ENCODE measurements around the gene RNF217.

DNA sequence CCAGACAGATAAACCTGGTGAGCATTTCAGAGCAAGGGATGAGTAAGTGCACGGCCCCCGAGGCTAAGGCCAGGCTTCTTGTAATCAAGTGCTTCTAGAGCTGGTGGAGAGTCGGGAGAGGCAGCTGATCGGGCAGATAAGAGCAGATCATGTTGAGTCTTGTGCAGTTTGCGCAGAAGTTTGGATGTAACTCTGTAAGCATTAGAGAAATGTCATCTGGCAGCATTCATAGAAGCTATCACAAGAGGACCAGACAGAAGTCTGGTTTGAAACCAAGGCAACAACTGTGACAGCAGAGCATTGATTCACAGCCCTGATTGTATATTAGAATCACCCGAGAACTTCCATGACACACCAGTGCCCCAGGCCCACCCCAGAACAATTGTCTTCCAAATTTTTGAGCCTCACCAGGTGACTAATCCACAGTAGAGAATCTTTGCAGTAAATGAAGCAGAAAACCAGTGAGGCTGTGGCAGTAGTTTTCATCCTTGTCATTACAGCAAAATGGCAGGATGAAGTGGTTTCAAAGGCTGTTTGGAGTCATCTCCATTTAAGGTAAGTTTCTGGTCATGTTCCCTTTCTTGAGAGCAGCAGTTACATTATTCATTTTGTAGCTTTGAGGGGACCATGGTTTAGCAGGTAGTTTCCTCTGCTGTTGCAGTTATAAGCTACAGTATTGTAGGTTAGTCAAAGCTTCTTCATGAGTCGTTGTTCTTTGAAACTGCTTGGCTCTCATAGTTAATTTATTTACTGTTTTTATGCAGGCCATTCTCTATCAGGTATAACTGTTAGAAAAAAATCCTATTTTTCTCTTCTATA lies 84.1 kb downstream of the RNF217 start:
- TF ChIP-seq, protein P1, sequence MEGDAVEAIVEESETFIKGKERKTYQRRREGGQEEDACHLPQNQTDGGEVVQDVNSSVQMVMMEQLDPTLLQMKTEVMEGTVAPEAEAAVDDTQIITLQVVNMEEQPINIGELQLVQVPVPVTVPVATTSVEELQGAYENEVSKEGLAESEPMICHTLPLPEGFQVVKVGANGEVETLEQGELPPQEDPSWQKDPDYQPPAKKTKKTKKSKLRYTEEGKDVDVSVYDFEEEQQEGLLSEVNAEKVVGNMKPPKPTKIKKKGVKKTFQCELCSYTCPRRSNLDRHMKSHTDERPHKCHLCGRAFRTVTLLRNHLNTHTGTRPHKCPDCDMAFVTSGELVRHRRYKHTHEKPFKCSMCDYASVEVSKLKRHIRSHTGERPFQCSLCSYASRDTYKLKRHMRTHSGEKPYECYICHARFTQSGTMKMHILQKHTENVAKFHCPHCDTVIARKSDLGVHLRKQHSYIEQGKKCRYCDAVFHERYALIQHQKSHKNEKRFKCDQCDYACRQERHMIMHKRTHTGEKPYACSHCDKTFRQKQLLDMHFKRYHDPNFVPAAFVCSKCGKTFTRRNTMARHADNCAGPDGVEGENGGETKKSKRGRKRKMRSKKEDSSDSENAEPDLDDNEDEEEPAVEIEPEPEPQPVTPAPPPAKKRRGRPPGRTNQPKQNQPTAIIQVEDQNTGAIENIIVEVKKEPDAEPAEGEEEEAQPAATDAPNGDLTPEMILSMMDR (IDR thresholded peaks at IDR 0.05): no peak
- TF ChIP-seq EP300 (IDR thresholded peaks at IDR 0.05; ENCODE audit: low read depth) (no peak), POLR2A (IDR thresholded peaks at IDR 0.05) (no peak)

Data from transverse colon (tissue), 3 donors.